Ovary (tissue), 9 donors: ENCODE results near the gene BPI. TPM values are rescaled to one million over a fixed set of nuclear protein-coding genes. Genes with fewer than 3 reads are reported as not detected.

Experiments used
- DNase-seq, 5 donors: peaks; one replicate each; pipeline ENCODE4 v3.0.0-alpha.2; 2019 to 2020
- H3K27ac ChIP-seq, 2 donors: fragments of 200-600 bp; one replicate each; pipeline versions ENCODE4 v1.5.1 to v1.8.0; 2019 to 2022
- H3K27me3 ChIP-seq: fragments of 200-600 bp; one replicate; pipeline ENCODE4 v1.8.0; 2022
- H3K36me3 ChIP-seq: fragments of 200-600 bp; sonication (generic); one replicate; pipeline ENCODE4 v1.5.1; 2019
- H3K4me1 ChIP-seq: one replicate; pipeline ENCODE4 v1.8.1; 2013; ENCODE audit warnings: mild to moderate bottlenecking, moderate library complexity; ENCODE audit not compliant: insufficient read depth
- H3K4me3 ChIP-seq: fragments of 200-600 bp; sonication (generic); one replicate; pipeline ENCODE4 v1.5.1; 2017
- H3K9me3 ChIP-seq, 2 donors: fragments of 200-600 bp in 1 of 2; sonication (generic) in 1 of 2; one replicate each; pipeline versions ENCODE4 v1.5.1 to v1.8.1; 2013 to 2019; ENCODE audit warnings: mild to moderate bottlenecking in 1 of 2, moderate library complexity in 1 of 2
- EP300 ChIP-seq: sonication (generic); formaldehyde crosslinking; IDR thresholded peaks from one replicate; pipeline ENCODE4 v1.6.1; 2017; ENCODE audit warnings: antibody characterized with exemption
- POLR2A ChIP-seq: fragments of 450-650 bp; IDR thresholded peaks from one replicate; pipeline ENCODE4 v1.6.1; 2017; ENCODE audit warnings: antibody characterized with exemption, mild to moderate bottlenecking, moderate library complexity
- WGBS, 3 donors: extraction: QIAGEN DNeasy Blood & Tissue Kit in 1 of 3; methylation state at CpG; one replicate each; pipeline versions ENCODE4 v1.1.5 to v1.1.7; 2013 to 2017; 5-methylcytosine and 5-hydroxymethylcytosine counted together
- intact Hi-C, 4 donors: fragments of 100-400 bp; cut with DNase I; formaldehyde crosslinking; loops; one replicate each; pipeline versions ENCODE4 v1.11.0 to v1.15.1; 2022 to 2023
- polyA plus RNA-seq, 2 donors: library from polyadenylated mRNA; stranded (reverse); fragments of 200-250 nt in 1 of 2; fragments of 350-450 nt in 1 of 2; fragmentation: Illumina TruSeq in 1 of 2; extraction: RNeasy Lipid Tissue Mini Kit (QIAGEN cat#74804) in 1 of 2; gene quantifications; one replicate each; pipeline ENCODE4 v1.2.3, GENCODE V29; 2013 to 2014
- total RNA-seq, 7 donors: library from RNA; depleted of rRNA in 2 of 7; stranded (reverse); fragments of >200 nt in 2 of 7; fragmentation: NEBNext Ultra II Directional in 3 of 7; extraction: Animal tissue kit (Norgen Biotek cat#: 25700) in 3 of 7; gene quantifications; one replicate each; pipeline versions ENCODE4 v1.1.0 to v1.2.4, GENCODE V29; 2016 to 2023
- TF ChIP-seq, protein P1 (sequence below), 3 donors: fragments of 450-650 bp in 2 of 3; fragments of 200-600 bp in 1 of 3; IDR thresholded peaks; one replicate each; pipeline versions ENCODE4 v1.5.1 to v1.8.0; 2016 to 2022; ENCODE audit warnings: antibody characterized with exemption in 3 of 3, mild to moderate bottlenecking in 1 of 3
- donor health status: DM: no; HTN: no; CAD: no; lungs with moderate emphysema.
- donor health status: DM: no; HTN: no; CAD: no.
- donor health status: Bipolar disorder and iron deficiency.
- donor health status: DM: yes; HTN: yes; CAD: no.
- donor health status: DM: no; HTN: no; CAD: no.
- donor health status: DM: yes; HTN: yes; CAD: no.

Gene BPI
- total and polyA plus RNA-seq, 9 donors, result 0.43 to 2.9 (median 1.1) TPM; not detected in 1

DNA sequence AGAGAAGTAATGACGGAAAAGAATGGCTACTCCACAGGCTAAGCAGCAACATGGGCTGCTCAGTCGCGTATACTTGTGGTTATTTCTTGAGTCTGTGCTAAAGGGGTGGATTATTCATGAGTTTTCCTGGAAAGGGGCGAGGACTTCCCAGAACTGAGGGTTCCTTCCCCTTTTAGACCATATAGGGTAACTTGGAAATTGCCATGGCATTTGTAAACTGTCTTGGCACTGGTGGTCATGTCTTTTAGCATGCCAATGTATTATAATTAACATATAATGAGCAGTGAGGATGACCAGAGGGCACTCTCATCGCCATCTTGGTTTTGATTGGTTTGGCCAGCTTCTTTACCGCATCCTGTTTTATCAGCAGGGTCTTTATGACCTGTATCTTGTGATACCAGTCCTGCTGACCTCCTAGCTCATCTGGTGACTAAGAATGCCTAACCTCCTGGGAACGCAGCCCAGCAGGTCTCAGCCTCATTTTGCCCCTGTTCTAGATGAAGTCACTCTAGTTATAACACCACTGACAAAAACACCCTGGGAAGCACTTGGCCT is 53.8 kb downstream of the BPI start:
- TF ChIP-seq, protein P1, sequence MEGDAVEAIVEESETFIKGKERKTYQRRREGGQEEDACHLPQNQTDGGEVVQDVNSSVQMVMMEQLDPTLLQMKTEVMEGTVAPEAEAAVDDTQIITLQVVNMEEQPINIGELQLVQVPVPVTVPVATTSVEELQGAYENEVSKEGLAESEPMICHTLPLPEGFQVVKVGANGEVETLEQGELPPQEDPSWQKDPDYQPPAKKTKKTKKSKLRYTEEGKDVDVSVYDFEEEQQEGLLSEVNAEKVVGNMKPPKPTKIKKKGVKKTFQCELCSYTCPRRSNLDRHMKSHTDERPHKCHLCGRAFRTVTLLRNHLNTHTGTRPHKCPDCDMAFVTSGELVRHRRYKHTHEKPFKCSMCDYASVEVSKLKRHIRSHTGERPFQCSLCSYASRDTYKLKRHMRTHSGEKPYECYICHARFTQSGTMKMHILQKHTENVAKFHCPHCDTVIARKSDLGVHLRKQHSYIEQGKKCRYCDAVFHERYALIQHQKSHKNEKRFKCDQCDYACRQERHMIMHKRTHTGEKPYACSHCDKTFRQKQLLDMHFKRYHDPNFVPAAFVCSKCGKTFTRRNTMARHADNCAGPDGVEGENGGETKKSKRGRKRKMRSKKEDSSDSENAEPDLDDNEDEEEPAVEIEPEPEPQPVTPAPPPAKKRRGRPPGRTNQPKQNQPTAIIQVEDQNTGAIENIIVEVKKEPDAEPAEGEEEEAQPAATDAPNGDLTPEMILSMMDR (IDR thresholded peaks at IDR 0.05), result no peak
- no peaks in the 10 kb centered on the region for H3K4me1 ChIP-seq
- DNase-seq, result no peak
- no peaks in the 10 kb centered on the region for H3K27me3 ChIP-seq
- whole genome bisulfite sequencing, 3 donors, result 80 to 87% (median 85%) methylated on average over 7 of the region's 7 CpGs
- H3K4me3 ChIP-seq, result no peak overlapping the region
- no peaks in the 10 kb centered on the region for H3K36me3 ChIP-seq
- intact Hi-C loops, result no loop called here
- no peaks in the 10 kb centered on the region for H3K9me3 ChIP-seq
- H3K27ac ChIP-seq, result no peak overlapping the region

DNA sequence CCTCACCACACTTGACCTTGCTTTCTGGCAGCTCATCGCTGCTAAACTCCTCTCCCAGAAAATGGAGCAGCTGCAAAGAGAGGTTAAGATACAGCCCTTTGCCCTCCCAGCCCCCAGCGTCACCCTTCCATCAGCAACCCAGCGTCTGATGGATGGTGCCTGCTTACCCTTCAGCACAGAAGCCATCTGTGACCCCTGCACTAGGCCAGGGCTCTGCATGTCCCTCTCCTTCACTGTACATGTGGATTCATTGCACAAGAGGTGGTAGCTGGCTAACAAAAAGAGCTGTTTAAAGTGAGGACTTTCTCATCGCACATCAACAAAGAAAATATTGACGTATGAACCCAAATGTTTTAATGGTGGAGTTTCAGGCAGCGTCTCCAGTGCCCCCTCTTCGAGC is 54.6 kb downstream of the BPI start:
- Histone ChIP-seq H3K27me3 (no peaks in the 10 kb centered on the region), H3K36me3 (no peaks in the 10 kb centered on the region), H3K9me3 (no peaks in the 10 kb centered on the region), H3K4me1 (no peaks in the 10 kb centered on the region), H3K27ac (no peak overlapping the region), H3K4me3 (no peak overlapping the region)
- intact Hi-C loops, result no loop called here
- no peak for DNase-seq
- TF ChIP-seq EP300 (no peak), POLR2A (no peak)
- TF ChIP-seq, protein P1 (IDR thresholded peaks at IDR 0.05), result no peak
- WGBS, 3 donors, result 75 to 80% (median 77%) methylated on average over 7 of the region's 7 CpGs

DNA sequence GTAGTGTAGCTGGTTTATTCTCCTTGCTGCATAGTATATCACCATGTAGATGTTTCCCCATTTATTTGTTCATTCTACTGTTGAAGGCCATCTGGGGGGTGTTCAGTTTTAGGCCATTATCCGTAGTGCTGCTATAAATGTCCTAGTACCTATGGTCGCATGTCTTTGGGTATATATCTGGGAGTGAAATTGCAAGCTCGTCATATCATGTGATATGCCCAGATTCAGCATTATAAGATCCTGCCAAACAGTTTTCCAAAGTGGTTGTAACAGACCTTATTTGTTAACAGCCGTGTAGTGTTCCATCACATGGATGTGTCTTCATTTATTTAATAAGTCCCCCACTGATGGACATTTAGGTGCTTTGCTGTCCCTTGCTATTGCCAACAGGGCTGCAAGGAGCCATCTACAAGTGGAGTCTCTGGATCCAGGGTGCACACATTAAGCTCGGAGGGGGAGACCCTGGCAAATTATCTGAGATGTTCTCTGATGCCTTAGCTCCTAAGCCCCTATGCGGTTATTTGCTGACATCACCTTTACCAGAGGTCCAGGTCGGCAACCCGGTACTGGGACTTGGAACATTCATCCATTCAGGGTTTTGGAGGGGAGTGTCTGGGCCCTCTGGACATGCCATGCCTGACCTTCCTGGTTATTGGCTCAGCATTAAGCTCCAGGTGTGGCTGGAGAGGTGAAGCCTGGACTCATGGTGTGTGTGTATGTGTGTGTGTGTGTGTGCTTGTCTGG is 59.2 kb downstream of the BPI start:
- TF ChIP-seq POLR2A (no peak), EP300 (no peak)
- TF ChIP-seq, protein P1 (IDR thresholded peaks at IDR 0.05), result no peak
- H3K27me3 ChIP-seq, result no peaks in the 10 kb centered on the region
- intact Hi-C loops, result no loop called here
- no peak overlapping the region for H3K27ac ChIP-seq
- H3K4me1 ChIP-seq, result no peaks in the 10 kb centered on the region
- no peaks in the 10 kb centered on the region for H3K9me3 ChIP-seq
- no peak overlapping the region for H3K4me3 ChIP-seq
- no peaks in the 10 kb centered on the region for H3K36me3 ChIP-seq
- 90 to 91% (median 90%) methylated on average over 8 of the region's 8 CpGs for WGBS, 3 donors
- no peak for DNase-seq

DNA sequence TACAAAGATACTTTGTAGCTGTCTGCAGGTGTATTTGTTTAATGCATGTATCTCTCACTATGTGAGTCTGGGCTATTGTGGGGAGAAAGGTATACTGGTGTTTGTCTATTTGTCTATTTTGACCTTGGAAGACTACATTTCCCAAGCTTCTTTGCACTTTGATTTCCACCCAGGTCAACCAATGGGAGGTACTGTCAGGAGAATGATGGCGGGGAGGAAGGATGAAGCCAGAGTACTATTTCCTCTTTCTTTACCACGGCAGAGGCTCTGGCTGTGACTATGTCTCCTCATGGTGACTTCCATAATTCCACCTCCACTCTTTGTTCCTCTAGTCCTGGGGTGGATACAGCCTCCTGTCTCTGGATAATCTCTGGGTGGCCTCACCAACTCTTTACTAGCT is 65.4 kb downstream of the BPI start:
- no peak for DNase-seq
- Histone ChIP-seq H3K4me1 (no peaks in the 10 kb centered on the region), H3K4me3 (no peak overlapping the region), H3K9me3 (no peaks in the 10 kb centered on the region), H3K27ac (no peak overlapping the region), H3K27me3 (no peaks in the 10 kb centered on the region), H3K36me3 (no peaks in the 10 kb centered on the region)
- 41 to 52% (median 42%) methylated on average over 2 of the region's 2 CpGs for WGBS, 3 donors
- no peak for TF ChIP-seq EP300
- intact Hi-C loops, result no loop called here

DNA sequence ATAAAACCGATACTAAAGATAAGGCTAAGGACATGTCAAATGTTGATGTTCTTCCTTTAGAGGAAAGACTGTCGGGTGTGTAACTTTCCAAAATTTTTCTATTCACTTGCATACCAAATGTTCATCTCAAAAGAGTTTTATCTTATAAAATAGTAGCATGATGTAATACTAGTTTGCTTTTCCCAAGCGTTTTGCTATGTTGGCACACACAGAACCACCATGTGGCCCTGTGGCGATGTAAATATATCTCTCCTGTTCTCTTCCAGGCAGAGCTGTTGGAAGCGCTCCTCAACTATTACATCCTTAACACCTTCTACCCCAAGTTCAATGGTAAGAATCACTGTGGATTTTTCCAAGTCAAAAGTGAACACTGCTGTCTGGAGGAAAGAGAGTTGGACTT is 68.8 kb downstream of the BPI start:
- DNase-seq, result no peak
- Histone ChIP-seq H3K27ac (no peak overlapping the region), H3K4me3 (no peak overlapping the region), H3K4me1 (no peaks in the 10 kb centered on the region), H3K27me3 (no peaks in the 10 kb centered on the region), H3K9me3 (no peaks in the 10 kb centered on the region), H3K36me3 (no peaks in the 10 kb centered on the region)
- intact Hi-C loops, result no loop called here
- TF ChIP-seq, protein P1 (IDR thresholded peaks at IDR 0.05), result no peak
- no peak for TF ChIP-seq EP300
- no peak for TF ChIP-seq POLR2A
- WGBS, 3 donors, result 24 to 25% (median 25%) methylated on average over 5 of the region's 5 CpGs
